RKO (cell line): Measurements from ENCODE around the gene COL10A1.

Experiments used
- DNase-seq: peaks from one replicate; pipeline ENCODE4 v3.0.0-alpha.2; 2016; ENCODE audit warnings: low spot score

Gene COL10A1

DNA sequence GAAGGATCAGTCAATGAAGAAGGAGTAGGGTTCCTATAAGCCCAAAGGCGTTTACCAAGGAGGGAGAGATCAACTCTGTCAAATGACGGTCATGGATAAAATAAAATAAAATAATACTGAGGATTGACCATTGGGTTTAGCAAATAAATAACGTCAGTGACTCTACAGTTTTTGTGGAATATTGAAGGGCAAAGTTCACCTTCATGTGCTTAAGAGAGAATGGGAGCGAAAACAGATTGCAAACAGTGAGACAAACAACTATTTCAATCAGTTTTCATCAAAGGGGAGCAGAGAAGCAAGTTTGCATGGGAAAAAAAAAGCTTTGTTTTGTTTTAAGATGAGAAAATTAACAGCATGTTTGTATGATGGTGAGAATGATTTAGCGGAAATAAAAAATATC, 42.9 kb downstream of the COL10A1 start:
- no peak for DNase-seq

DNA sequence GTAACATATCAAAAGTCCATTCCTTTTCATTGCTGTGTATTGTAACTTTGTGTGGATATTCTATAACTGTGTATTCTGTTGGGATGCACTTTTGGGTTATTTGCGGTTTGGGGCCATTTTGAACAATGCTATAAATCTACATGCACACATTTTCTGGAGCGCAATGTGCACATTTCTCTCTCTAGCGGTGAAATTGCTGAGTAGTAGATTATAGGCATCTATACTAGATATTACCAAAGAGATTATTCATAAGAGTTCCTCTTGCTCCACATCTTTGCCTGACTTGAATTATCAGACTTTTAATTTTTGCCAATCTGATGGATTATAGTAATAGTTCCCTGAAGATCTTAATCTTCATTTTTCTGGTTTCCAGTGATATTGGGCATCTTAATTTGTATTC, 47.0 kb downstream of the COL10A1 start:
- no peak for DNase-seq

GRCh38 chr6:116078522-116078921, 47.4 kb downstream of the COL10A1 start:
- no peak for DNase-seq

GRCh38 chr6:116074732-116075390, 51.1 kb downstream of the COL10A1 start:
- DNase-seq: no peak

DNA sequence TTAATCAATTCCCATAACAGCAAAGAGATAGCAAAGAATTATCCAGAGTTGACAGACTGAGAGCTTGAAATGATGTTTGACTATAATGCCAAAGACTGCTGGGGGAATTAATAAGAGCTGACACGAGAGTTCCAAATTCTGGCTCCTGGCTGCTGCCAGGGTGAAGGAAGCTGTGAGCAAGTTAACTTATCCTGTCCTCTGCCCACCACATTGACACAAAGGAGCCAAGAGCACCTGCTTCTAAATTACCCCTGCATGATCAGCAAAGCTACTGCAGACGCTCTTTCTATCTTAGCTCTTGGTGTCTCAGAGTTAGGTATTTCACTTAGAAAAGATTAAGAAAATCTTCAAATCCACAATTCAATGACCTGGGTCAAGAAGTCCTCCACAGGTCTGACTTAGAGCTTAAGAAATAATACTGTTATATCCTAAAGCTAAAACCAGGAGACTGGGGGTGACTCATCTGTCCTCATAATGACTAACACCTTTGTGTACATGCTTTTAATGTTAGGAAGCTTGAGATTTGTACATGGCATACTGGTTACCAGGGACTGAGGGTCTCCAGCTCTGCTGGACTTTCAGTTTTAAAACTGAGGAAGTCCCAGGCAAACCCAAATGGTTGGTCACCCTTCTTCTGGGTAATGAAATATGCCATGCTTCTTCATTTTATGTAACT, 52.0 kb downstream of the COL10A1 start:
- DNase-seq: peak; percentile 63

DNA sequence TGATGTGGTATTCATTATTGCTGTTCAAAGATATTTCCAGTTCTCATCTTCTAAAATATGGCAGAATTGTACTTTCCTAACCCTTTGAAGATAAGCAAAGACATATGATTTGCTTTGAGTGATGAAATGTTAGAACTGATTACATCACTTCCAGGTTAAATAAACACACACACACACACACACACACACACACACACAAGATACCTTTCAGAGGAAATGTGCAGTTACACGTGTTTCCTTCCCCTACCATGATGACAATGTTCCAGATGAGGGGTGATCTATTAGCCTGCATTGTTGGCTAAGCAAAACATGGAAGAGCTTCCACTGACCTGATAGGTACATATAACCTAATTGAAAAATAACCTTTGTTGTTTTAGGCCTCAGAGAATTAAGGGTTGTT, 53.6 kb downstream of the COL10A1 start:
- DNase-seq: no peak

DNA sequence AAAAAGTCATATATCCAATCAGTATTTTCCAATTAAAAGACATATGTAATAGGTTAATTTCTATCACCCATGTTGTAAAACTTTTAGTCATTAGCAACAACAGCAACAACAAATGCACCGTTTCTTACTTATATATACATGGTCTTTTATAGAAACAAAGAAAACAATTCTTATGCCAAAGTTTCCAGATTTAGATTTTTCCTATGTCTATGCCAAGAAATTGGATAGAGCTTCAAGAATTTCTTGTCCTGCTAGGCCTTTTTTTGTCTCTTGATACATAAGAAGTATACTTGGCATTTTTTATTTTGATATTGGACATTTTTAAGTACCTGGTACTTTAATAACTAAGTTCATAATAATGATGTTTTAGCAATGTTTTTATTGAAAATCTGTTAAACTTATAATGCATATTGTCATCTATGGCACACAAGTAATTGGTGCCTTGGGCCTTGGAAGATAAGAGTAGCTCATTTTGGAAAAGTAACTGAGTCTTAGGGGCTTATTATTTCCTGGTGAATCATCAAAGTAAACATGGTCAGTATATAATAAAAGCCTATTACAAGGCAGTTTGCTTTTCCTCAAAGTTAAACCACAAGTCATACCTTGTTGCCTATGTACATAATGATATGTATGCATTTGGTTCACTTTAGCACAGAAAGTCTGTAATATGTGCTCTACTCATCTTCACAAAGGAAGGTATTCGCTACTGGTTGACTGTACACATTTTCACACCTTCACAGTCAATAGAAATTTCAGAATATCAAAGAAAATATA, 55.1 kb downstream of the COL10A1 start:
- DNase-seq: no peak

- DNase-seq: no peak
Observed at GRCh38 chr6:116070101-116070500, 55.8 kb downstream of the COL10A1 start.
